HG02678 (cell line): ENCODE results near the gene BCAS3.
"Not testable (repeated sequence)": the region's sequence is repeated elsewhere in the genome, so short reads cannot be mapped to it uniquely, and the experiment has no call there.

ENCODE experiments used
- ATAC-seq: cut with Tn5 transposase; IDR thresholded peaks from one replicate; pipeline ENCODE4 v1.9.1; 2021; ENCODE audit warnings: mild to moderate bottlenecking, moderate library complexity; ENCODE audit not compliant: unreplicated experiment

Gene BCAS3

GRCh38 chr17:60744355-60744966, 66.8 kb downstream of the BCAS3 start:
- no peak for ATAC-seq

GRCh38 chr17:60745544-60745943, 67.9 kb downstream of the BCAS3 start:
- no peak for ATAC-seq

- ATAC-seq: no peak
Measured at GRCh38 chr17:60747069-60747808, 69.6 kb downstream of the BCAS3 start.

- ATAC-seq: no peak
Measured at GRCh38 chr17:60748204-60748603, 70.6 kb downstream of the BCAS3 start.

- no peak for ATAC-seq
Measured at GRCh38 chr17:60749050-60749449, 71.4 kb downstream of the BCAS3 start.

- ATAC-seq: no peak
Measured at GRCh38 chr17:60749708-60750107, 72.1 kb downstream of the BCAS3 start.

GRCh38 chr17:60750640-60751039, 73.0 kb downstream of the BCAS3 start:
- no peak for ATAC-seq

- no peak for ATAC-seq
Measured at GRCh38 chr17:60751884-60752283, 74.2 kb downstream of the BCAS3 start.

GRCh38 chr17:60752873-60753577, 75.4 kb downstream of the BCAS3 start:
- ATAC-seq: no peak

- ATAC-seq: no peak
Measured at GRCh38 chr17:60754057-60754604, 76.5 kb downstream of the BCAS3 start.

- not testable (repeated sequence) for ATAC-seq
Measured at GRCh38 chr17:60756798-60757197, 79.1 kb downstream of the BCAS3 start.

- ATAC-seq: no peak
Measured at GRCh38 chr17:60757437-60757836, 79.8 kb downstream of the BCAS3 start.

GRCh38 chr17:60759756-60760155, 82.1 kb downstream of the BCAS3 start:
- no peak for ATAC-seq

GRCh38 chr17:60761301-60761700, 83.7 kb downstream of the BCAS3 start:
- ATAC-seq: not testable (repeated sequence)

- ATAC-seq: no peak
Measured at GRCh38 chr17:60766778-60767190, 89.1 kb downstream of the BCAS3 start.

GRCh38 chr17:60767744-60768308, 90.2 kb downstream of the BCAS3 start:
- ATAC-seq: no peak

- ATAC-seq: no peak
Measured at GRCh38 chr17:60769327-60769726, 91.7 kb downstream of the BCAS3 start.

- ATAC-seq: no peak
Measured at GRCh38 chr17:60770946-60771422, 93.3 kb downstream of the BCAS3 start.

GRCh38 chr17:60771621-60772020, 94.0 kb downstream of the BCAS3 start:
- ATAC-seq: not testable (repeated sequence)

- no peak for ATAC-seq
Measured at GRCh38 chr17:60773552-60773951, 95.9 kb downstream of the BCAS3 start.

- no peak for ATAC-seq
Measured at GRCh38 chr17:60781880-60782412, 104.3 kb downstream of the BCAS3 start.
